Activated gamma-delta T cell treated with Interleukin-2 at 50 U/mL for 16 hours (primary cell): ENCODE results near the gene CNTN6.

Experiments used
- DNase-seq: peaks from one replicate; pipeline ENCODE4 v3.0.0-alpha.2; 2020

CNTN6 gene

GRCh38 chr3:1179146-1179545 lies 86.3 kb downstream of the CNTN6 start:
- no peak for DNase-seq

GRCh38 chr3:1183320-1184048 lies 90.7 kb downstream of the CNTN6 start:
- DNase-seq: no peak

DNA sequence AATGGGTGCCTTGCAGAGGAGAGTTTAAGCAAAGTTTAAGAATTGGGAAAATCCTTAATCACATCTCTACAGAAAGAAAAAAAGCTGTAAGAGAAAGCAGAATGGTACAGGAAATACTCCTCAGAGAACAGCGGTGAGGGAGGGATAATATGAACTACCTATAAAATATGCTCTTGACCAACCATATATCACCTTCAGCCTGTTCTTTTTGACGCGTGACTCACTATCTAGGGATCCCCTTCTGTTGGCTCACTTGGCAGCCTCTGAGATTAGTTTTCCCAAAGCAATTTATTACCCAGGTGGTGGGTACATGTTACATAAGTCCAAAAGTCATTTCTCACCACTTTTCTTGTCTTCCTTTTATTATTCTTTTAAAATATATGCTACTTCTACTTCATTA lies 97.7 kb downstream of the CNTN6 start:
- DNase-seq: no peak

GRCh38 chr3:1191026-1191425 lies 98.2 kb downstream of the CNTN6 start:
- no peak for DNase-seq

GRCh38 chr3:1195947-1196346 lies 103.1 kb downstream of the CNTN6 start:
- DNase-seq: no peak

DNA sequence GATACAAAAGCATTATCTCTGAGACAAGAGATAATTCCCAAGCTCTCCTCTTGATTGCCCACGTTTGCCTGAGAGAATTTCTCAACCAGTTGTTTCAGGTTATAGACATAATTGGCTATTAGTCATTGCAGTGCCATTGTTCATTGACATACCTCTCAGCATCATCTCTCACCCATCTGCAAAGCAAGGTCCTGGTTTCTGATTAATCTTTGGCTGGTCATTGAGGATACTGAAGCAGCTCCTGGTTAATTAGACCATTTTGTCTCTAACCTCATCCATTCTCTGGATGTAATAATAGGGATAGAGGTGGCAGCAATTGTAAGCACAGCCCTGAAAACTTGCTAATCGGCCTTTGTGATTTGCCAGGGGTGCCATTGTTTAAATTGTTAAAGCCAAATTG lies 104.2 kb downstream of the CNTN6 start:
- DNase-seq: no peak

DNA sequence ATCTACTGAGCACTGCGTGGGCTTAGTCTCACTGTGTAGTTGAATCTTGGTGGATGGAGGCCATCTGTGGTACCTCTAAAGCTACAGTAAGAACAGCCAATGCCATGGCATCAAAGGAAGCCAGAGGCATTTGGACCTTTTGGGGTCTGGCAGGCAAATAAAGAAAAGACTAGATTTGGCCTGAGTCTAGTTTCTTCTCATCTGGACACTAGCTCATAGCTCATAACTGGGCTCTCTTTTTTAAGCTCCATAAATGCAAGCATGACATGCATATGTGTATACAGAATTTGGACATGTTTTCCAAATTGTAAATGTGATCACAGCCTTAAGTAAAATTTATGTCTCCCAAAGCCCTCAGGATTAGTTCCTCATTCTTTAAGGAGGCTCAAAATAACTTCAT lies 107.5 kb downstream of the CNTN6 start:
- no peak for DNase-seq

- no peak for DNase-seq
These were observed 115.1 kb downstream of the CNTN6 start for GRCh38 chr3:1207904-1208303.

DNA sequence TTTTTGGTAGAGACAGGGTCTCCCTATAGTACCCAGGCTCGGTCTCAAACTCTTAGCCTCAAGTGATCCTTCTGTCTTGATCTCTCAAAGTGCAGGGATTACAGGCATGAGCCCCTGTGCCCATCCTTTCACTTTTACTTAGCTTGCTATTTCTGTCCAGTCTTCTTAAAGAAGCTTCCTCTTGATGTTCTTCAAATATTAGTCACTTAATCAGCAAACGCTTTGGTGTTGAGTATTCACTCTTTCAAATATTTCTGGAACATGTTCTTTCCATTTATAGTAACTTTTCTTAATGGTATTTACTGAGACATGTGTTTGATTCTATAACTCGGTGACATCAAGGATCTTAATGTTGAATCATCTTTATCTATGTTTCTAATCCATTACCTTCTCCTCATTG lies 122.1 kb downstream of the CNTN6 start:
- no peak for DNase-seq

GRCh38 chr3:1216856-1217255 lies 124.0 kb downstream of the CNTN6 start:
- DNase-seq: no peak

- no peak for DNase-seq
These were observed 134.3 kb downstream of the CNTN6 start for GRCh38 chr3:1227111-1227510.

DNA sequence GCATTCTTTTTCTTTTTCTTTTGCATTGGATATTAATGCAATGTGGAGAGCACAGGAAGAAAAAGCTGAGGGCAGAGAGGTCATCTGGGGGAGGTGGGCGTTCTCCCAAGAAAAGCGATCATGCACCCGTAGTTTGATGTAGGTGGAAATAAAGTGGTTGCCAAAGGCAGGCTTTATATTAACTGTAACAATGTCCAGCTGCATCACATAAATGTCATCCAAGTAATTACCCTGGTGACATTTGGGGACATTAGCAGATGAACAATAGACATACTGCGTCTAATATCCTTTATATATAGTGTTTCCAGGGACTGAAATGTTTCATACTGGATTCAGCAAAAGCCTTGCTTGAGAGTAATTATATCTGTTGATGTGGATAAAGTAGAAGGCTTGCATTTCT lies 135.5 kb downstream of the CNTN6 start:
- no peak for DNase-seq

- no peak for DNase-seq
These were observed 138.1 kb downstream of the CNTN6 start for GRCh38 chr3:1230920-1231319.

DNA sequence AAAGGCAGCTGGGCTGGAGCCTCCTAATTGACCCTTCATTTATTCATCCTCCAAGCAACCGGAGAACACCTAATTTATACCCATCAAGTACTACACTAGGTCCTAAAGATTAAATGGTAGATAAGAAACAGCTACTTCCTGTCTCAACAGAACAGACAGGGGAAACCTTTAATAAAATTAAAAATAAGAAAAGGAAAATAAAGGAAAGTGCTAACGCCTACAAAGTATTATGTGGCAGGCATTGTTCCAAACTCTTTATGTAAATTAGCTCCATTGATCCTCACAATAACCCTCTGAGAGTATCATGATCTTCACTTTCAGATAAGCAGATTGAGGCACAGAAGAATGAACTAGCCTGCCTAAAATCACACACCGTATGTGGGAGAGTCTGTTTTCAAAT lies 139.5 kb downstream of the CNTN6 start:
- DNase-seq: no peak

GRCh38 chr3:1235526-1236120 lies 142.8 kb downstream of the CNTN6 start:
- no peak for DNase-seq

- DNase-seq: no peak
These were observed 158.6 kb downstream of the CNTN6 start for GRCh38 chr3:1251282-1252060.

DNA sequence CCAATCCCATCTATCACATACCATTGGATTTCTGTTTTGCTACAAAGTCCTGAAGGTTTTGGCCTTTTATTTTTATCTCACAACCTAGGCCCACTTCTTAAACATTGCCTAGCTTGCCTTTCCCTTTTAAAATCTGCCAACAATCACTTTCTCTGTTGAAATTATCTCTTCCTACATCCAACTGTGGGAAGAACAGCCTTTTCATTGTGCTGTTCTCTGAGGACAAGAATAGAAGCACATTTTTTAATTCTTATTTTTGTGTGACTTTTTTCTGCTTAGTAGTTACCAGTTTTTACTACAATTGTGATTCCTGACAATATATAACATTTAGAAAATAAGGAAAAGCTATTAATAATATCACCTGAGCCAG lies 159.2 kb downstream of the CNTN6 start:
- no peak for DNase-seq

DNA sequence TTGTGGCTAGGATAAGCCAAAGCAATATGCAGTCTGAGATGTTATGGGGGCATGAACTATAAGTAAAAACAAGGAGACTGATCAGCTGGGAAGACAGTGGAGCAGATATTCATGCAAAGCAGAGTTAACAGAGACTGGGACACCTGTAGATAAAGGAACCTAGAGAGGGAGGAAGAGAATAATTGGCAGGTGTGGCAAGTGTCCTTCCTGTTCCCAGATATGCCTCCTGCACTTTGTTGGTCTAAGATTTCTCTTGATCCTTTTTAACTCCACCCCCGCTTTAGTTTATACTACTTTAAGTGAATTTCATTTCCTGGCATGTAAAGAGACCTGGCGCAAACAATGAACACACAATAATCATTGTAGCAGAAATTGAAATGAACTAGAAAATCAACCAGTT lies 169.4 kb downstream of the CNTN6 start:
- DNase-seq: no peak

GRCh38 chr3:1263121-1263520 lies 170.3 kb downstream of the CNTN6 start:
- no peak for DNase-seq

GRCh38 chr3:1269808-1270207 lies 177.0 kb downstream of the CNTN6 start:
- no peak for DNase-seq

- no peak for DNase-seq
These were observed 179.9 kb downstream of the CNTN6 start for GRCh38 chr3:1272546-1273265.

DNA sequence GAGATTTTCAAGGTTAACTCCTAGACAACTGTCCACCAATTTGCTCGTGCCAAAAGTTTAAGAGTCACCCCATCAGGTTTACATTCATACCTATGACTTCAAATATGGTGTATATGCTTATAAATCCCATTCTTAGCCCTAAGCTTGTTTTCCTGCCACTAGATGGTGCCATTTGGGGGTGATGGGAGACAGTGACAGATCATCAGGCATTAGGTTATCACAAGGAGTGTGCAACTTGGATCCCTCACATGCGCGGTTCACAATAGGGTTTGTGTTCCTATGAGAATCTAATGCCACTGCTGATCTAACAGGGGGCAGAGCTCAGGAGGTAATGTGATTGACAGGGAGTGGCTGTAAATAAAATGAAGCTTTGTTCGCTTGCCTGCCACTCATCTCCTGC lies 182.7 kb downstream of the CNTN6 start:
- DNase-seq: no peak

GRCh38 chr3:1287815-1288214 lies 195.0 kb downstream of the CNTN6 start:
- no peak for DNase-seq
